Suprapubic skin (tissue), 4 donors: Measurements from ENCODE around the gene FAM200A. TPM values are rescaled to one million over a fixed set of nuclear protein-coding genes. Genes with fewer than 3 reads are reported as not detected.
A peak's percentile ranks its signal among the peaks of the same experiment; 100 is the strongest.

ENCODE experiments used
- DNase-seq, 2 donors: peaks; one replicate each; pipeline ENCODE4 v3.0.0-alpha.2; 2019; ENCODE audit warnings: low spot score in 2 of 2
- H3K27ac ChIP-seq: fragments of 200-600 bp; sonication (generic); one replicate; pipeline ENCODE4 v1.5.1; 2019
- H3K27me3 ChIP-seq: fragments of 200-600 bp; sonication (generic); one replicate; pipeline ENCODE4 v1.5.1; 2019
- H3K36me3 ChIP-seq: fragments of 200-600 bp; sonication (generic); one replicate; pipeline ENCODE4 v1.5.1; 2019
- H3K4me1 ChIP-seq: fragments of 200-600 bp; sonication (generic); one replicate; pipeline ENCODE4 v1.5.1; 2019
- H3K4me3 ChIP-seq: fragments of 200-600 bp; sonication (generic); one replicate; pipeline ENCODE4 v1.5.1; 2019; ENCODE audit warnings: mild to moderate bottlenecking
- H3K9me3 ChIP-seq: fragments of 200-600 bp; sonication (generic); one replicate; pipeline ENCODE4 v1.5.1; 2019
- EP300 ChIP-seq: sonication (generic); formaldehyde crosslinking; IDR thresholded peaks from one replicate; pipeline ENCODE4 v1.6.1; 2017; ENCODE audit warnings: antibody characterized with exemption
- POLR2A ChIP-seq, 2 donors: fragments of 450-650 bp; IDR thresholded peaks; one replicate each; pipeline ENCODE4 v1.6.1; 2017; ENCODE audit warnings: antibody characterized with exemption in 2 of 2, mild to moderate bottlenecking in 2 of 2, moderate library complexity in 2 of 2
- POLR2AphosphoS5 ChIP-seq, 3 donors: sonication (generic); formaldehyde crosslinking; IDR thresholded peaks; one replicate each; pipeline ENCODE4 v1.6.1; 2017; ENCODE audit warnings: antibody characterized with exemption in 3 of 3
- WGBS: methylation state at CpG from one replicate; pipeline ENCODE4 v1.1.5; 2018; 5-methylcytosine and 5-hydroxymethylcytosine counted together
- total RNA-seq, 4 donors: library from RNA; depleted of rRNA; stranded (reverse); fragments of >200 nt; gene quantifications; one replicate each; pipeline ENCODE4 v1.1.0, GENCODE V29; 2016
- TF ChIP-seq, protein P1 (sequence below), 2 donors: fragments of 200-600 bp in 1 of 2; fragments of 450-650 bp in 1 of 2; sonication (generic) in 1 of 2; IDR thresholded peaks; one replicate each; pipeline ENCODE4 v1.5.1; 2016 to 2019; ENCODE audit warnings: antibody characterized with exemption in 2 of 2, mild to moderate bottlenecking in 1 of 2, moderate library complexity in 1 of 2

The FAM200A gene
- total RNA-seq, result 1 to 10 TPM; 2.7 to 6.9 (median 5.0) TPM

DNA sequence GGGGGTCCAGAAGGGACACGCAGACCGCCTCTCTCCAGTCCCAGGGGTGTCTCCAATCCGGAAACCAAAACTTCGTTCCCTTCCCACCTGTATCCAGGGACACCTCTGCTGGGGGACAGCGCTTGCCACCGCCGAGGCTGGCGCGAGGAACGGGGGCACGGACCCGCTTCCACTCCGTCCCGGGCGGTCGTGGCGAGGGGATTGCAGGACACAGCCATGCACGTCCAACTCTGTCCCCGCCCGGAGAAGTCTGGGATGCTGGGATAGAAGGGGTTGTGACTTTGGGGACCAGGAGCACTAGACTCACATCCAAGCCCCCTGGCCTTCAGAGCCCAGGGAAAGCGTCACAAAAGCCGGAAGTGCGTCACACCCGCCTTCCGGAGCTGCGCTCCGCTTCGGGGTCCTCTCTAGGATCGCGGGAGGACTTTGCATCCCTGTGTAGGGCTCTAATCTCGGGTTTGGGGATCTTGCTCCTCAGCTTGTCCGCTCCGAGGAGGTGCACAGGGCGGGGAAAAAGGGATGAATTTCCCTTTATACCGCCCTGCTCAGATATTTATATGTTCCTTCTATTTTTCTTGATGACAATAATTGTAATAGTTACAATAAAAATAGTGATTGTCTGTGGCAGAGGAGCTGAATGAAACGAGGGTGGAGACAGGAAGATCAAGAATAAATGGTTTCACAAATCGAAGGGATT lies at the start of gene FAM200A:
TSS of gene FAM200A (minus strand) at position 348 of the 697 bp plus-strand sequence. CDS start 3,707 bp downstream, outside the sequence.
- Histone ChIP-seq H3K27me3 (no peaks in the 10 kb centered on the region), H3K9me3 (no peaks in the 10 kb centered on the region), H3K4me1 (peaks cover 18% of the 10 kb centered on the region), H3K36me3 (peaks cover 14% of the 10 kb centered on the region), H3K4me3 (peak within 1 kb of the TSS; percentile 98), H3K27ac (peak within 1 kb of the TSS; percentile 88)
- TF ChIP-seq POLR2AphosphoS5 (IDR thresholded peaks at IDR 0.05) (peak in 2 of 3 donors; percentile 57 to 85), POLR2A (IDR thresholded peaks at IDR 0.05) (peak in 1 of 2 donors; percentile 89), EP300 (no peak)
- TF ChIP-seq, protein P1, sequence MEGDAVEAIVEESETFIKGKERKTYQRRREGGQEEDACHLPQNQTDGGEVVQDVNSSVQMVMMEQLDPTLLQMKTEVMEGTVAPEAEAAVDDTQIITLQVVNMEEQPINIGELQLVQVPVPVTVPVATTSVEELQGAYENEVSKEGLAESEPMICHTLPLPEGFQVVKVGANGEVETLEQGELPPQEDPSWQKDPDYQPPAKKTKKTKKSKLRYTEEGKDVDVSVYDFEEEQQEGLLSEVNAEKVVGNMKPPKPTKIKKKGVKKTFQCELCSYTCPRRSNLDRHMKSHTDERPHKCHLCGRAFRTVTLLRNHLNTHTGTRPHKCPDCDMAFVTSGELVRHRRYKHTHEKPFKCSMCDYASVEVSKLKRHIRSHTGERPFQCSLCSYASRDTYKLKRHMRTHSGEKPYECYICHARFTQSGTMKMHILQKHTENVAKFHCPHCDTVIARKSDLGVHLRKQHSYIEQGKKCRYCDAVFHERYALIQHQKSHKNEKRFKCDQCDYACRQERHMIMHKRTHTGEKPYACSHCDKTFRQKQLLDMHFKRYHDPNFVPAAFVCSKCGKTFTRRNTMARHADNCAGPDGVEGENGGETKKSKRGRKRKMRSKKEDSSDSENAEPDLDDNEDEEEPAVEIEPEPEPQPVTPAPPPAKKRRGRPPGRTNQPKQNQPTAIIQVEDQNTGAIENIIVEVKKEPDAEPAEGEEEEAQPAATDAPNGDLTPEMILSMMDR (IDR thresholded peaks at IDR 0.05), result no peak
- WGBS, result 0% methylated on average over 9 of the region's 37 CpGs
- DNase-seq, result peak; percentile 87 to 89

DNA sequence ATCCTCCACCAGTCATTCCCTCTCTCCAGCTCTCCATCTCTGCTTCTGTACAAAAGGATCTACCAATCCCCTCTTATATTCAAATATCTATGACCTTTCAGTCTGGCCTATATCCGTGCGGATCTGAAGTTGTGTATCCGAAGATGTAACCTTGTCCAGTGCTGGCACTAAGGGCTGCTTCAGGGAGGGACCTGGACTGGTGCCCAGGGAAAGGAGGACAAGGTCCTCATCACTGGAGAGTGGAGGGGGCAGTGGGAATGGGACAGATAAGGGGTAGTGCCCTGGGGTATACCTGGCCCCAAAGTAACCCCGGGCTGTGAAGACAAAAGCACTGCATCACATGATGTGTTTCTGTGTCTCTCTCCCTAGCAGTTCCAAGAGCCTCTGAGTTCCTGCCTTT lies 47.9 kb upstream of the FAM200A start:
- Histone ChIP-seq H3K4me3 (no peak overlapping the region), H3K9me3 (no peaks in the 10 kb centered on the region), H3K27ac (no peak overlapping the region), H3K36me3 (no peaks in the 10 kb centered on the region), H3K27me3 (no peaks in the 10 kb centered on the region), H3K4me1 (no peaks in the 10 kb centered on the region)
- no peak for TF ChIP-seq POLR2A (IDR thresholded peaks at IDR 0.05)
- TF ChIP-seq EP300, result no peak
- no peak for TF ChIP-seq POLR2AphosphoS5 (IDR thresholded peaks at IDR 0.05)
- TF ChIP-seq, protein P1 (IDR thresholded peaks at IDR 0.05), result no peak
- no peak for DNase-seq
- WGBS, result 88% methylated on average over 4 of the region's 4 CpGs

DNA sequence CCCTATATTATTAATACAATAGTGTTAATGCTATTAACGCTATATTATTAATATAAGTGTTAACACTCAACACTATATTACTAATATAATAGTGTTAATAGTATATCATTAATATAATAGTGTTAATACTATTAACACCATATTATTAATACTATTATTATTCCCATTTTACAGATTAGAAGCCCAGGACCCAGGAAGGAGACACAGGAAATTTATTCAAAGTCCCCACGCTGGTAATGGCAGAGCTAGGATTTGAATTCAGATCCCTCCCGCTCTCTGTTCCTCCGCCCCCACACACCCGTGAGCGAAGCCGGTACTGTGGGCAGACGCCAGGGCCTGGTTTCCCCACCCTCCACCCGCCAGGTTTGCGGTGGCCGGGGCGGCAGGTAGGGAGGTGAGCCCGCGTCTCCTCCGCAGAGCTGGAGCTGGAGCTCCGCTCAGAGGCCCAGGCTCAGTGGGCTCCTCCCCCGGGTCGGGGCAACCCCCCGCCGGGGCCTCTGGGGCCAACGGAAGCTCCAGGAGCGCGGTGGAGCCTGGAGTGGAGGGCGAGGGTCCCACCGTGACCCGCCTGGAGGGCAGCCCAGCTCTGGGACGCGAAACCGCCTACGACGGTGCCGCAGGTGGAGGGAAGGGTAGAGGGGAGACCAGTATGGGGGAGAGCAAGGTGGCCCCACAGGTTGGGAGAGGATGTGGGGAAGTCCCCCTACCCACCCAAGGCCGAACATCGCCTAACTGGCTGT lies 46.0 kb upstream of the FAM200A start, which contains the start of gene TMEM225B:
TSS of gene TMEM225B (plus strand) at position 506 of the 740 bp plus-strand sequence. CDS start 6,122 bp downstream, outside the sequence.
- Histone ChIP-seq H3K27ac (no peak within 1 kb of the TSS), H3K9me3 (no peaks in the 10 kb centered on the region), H3K4me3 (no peak within 1 kb of the TSS), H3K36me3 (no peaks in the 10 kb centered on the region), H3K4me1 (no peaks in the 10 kb centered on the region), H3K27me3 (no peaks in the 10 kb centered on the region)
- WGBS, result 74% methylated on average over 24 of the region's 34 CpGs
- TF ChIP-seq, protein P1 (IDR thresholded peaks at IDR 0.05), result no peak
- TF ChIP-seq EP300, result no peak
- no peak for TF ChIP-seq POLR2AphosphoS5 (IDR thresholded peaks at IDR 0.05)
- no peak for TF ChIP-seq POLR2A (IDR thresholded peaks at IDR 0.05)
- no peak for DNase-seq

DNA sequence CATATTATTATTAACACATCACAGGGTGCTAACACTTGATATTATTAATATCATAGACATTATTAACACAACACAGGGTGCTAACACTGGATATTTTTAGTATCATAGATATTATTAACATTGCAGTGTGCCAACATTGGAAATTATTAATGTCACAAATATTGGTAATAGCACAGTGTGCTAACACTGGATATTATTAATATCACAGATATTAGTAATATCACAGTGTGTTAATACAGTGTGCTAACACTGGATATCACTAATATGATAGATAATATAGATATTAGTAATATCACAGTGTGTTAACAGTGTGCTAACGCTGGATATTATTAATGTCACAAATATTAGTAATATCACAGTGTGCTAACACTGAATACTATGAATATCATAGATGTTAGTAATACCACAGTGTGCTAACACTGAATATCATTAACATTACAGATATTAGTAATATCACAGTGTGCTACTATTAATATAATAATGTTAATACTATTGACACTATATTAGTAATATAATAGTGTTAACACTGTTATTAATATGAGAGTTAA lies 44.6 kb upstream of the FAM200A start:
- H3K9me3 ChIP-seq, result no peaks in the 10 kb centered on the region
- no peaks in the 10 kb centered on the region for H3K27me3 ChIP-seq
- TF ChIP-seq POLR2A (IDR thresholded peaks at IDR 0.05) (no peak), POLR2AphosphoS5 (IDR thresholded peaks at IDR 0.05) (no peak), EP300 (no peak)
- TF ChIP-seq, protein P1 (IDR thresholded peaks at IDR 0.05), result no peak

More for the DNA sequence above, 44.6 kb upstream of the FAM200A start:
- Histone ChIP-seq H3K36me3 (no peaks in the 10 kb centered on the region), H3K4me1 (no peaks in the 10 kb centered on the region), H3K4me3 (no peak overlapping the region), H3K27ac (no peak overlapping the region)
- WGBS, result 97% methylated on average over 1 of the region's 1 CpG
- no peak for DNase-seq
